Cardiac fibroblast (primary cell): ENCODE measurements around the gene CHST8.

Experiments used
- DNase-seq, 2 donors: peaks; one replicate each; pipeline versions ENCODE4 v3.0.0 to v3.0.0-alpha.2; 2010; ENCODE audit warnings: low read depth in 2 of 2
- H3K4me3 ChIP-seq, 2 donors: replicated peaks in 1 of 2; 1 replicate in 1 of 2; 2 replicates in 1 of 2; pipeline ENCODE4 v1.5.1; 2011; ENCODE audit warnings: low read depth in 2 of 2, low read length in 2 of 2, mild to moderate bottlenecking in 2 of 2, moderate library complexity in 1 of 2
- CTCF ChIP-seq: IDR thresholded peaks from one replicate; pipeline ENCODE4 v1.5.1; 2011; ENCODE audit warnings: low read depth, mild to moderate bottlenecking, low read length, inconsistent platforms

The CHST8 gene

GRCh38 chr19:33641261-33641660 lies 19.5 kb downstream of the CHST8 start:
- no peak overlapping the region for H3K4me3 ChIP-seq
- TF ChIP-seq CTCF = no peak
- DNase-seq = no peak

- TF ChIP-seq CTCF = no peak
- H3K4me3 ChIP-seq = no peak overlapping the region
- DNase-seq = no peak
These were observed 20.3 kb downstream of the CHST8 start for GRCh38 chr19:33641956-33642498.

- no peak for DNase-seq
- TF ChIP-seq CTCF = no peak
- H3K4me3 ChIP-seq = no peak overlapping the region
These were observed 22.6 kb downstream of the CHST8 start for GRCh38 chr19:33644284-33644836.

- no peak for TF ChIP-seq CTCF
- no peak for DNase-seq
- H3K4me3 ChIP-seq = no peak overlapping the region
These were observed 24.6 kb downstream of the CHST8 start for GRCh38 chr19:33646306-33646705.

DNA sequence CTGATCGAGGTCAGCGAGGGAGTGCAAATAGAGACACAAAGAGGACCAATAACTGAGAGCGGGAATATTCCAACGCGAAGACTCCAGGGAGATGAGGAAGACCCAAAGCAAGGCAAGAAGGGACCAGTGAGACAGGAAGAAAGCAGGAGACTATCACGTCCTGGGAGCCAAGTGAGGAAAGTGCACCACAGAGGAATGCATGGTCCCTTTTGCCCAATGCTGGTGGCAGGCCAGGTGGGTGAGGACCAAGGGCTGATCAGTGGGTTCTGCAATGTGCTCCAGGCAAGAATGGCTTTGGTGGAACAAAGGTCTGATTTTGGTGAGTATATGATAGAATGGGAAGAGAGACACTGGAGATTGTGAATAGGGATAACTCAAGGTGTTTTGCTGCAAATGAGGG lies 25.4 kb downstream of the CHST8 start:
- TF ChIP-seq CTCF = no peak
- no peak overlapping the region for H3K4me3 ChIP-seq
- no peak for DNase-seq

DNA sequence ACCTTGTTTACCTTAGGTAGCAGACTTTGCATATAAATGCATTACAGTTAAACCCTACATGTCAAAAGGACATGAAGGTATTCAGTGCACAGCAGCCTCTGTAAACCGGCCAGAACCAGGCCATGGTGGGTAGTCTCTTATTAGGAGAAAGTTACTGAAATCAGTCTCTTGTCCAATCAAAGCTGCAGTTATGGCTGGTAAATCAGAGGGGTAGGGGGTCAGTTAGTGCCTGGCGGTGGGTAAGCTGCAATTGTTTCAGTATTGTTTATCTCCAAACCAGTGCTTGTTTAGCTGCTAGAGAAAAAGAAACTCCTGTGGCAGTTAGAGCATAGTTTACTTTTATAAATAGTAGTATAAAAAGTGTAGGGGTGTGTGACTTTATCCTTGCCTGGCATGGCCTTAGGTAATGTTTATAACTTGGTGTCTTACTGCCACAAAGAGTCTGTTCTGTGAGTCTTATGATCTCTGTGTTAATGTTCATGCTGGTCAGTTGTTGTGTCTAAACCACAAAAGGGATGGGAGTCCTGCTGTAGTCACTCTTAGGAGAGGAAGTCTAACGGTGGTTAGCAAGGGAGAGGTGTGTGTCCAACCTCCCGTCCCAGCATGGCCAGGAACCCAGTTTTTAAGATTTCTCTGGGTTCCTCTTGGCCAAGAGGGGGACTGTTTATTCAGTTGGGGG lies 28.0 kb downstream of the CHST8 start:
- no peak overlapping the region for H3K4me3 ChIP-seq
- TF ChIP-seq CTCF = no peak
- no peak for DNase-seq

GRCh38 chr19:33653684-33654083 lies 31.9 kb downstream of the CHST8 start:
- no peak for TF ChIP-seq CTCF
- no peak for DNase-seq

More at GRCh38 chr19:33653684-33654083, 31.9 kb downstream of the CHST8 start:
- no peak overlapping the region for H3K4me3 ChIP-seq
